Spleen (tissue), 7 donors: Measurements from ENCODE around the gene ADORA2B.

Experiments
- CTCF ChIP-seq, 11 experiments: fragments of 200-600 bp in 7 of 11; fragments of 450-650 bp in 4 of 11; sonication (generic) in 4 of 11; IDR thresholded peaks in 8 of 11; conservative IDR thresholded peaks in 3 of 11; 1 replicate in 7 of 11; 2 replicates in 4 of 11; pipeline versions ENCODE4 v1.4.0 to v1.8.0; 2016 to 2021; ENCODE audit warnings: antibody characterized with exemption in 11 of 11, inconsistent platforms in 4 of 11, mild to moderate bottlenecking in 1 of 11
- POLR2A ChIP-seq, 3 donors: fragments of 450-650 bp; IDR thresholded peaks; one replicate each; pipeline ENCODE4 v1.5.1; 2017; ENCODE audit warnings: antibody characterized with exemption in 3 of 3, mild to moderate bottlenecking in 1 of 3
- POLR2AphosphoS5 ChIP-seq, 3 donors: sonication (generic); formaldehyde crosslinking; IDR thresholded peaks; one replicate each; pipeline ENCODE4 v1.5.1; 2017; ENCODE audit warnings: antibody characterized with exemption in 3 of 3
- donor health status: DM: no; HTN: no; CAD: no; lungs with moderate emphysema.
- donor health status: DM: no; HTN: no; CAD: no.
- donor health status: DM: no; HTN: no; CAD: no.

- no peak for TF ChIP-seq CTCF (IDR thresholded peaks at IDR 0.05 in 8 of 11, conservative IDR thresholded peaks at IDR 0.05 in 3 of 11)
- no peak for TF ChIP-seq POLR2A (IDR thresholded peaks at IDR 0.05)
- TF ChIP-seq POLR2AphosphoS5 (IDR thresholded peaks at IDR 0.05): no peak
Observed at GRCh38 chr17:15900871-15901270, 44.1 kb upstream of the ADORA2B start.
